Measurements from ENCODE around the gene RING1. TPM values are rescaled to one million over a fixed set of nuclear protein-coding genes. Genes with fewer than 3 reads are reported as not detected.

The RING1 gene
- total RNA-seq = 21.0 and 31.4 TPM in 2 replicates

GRCh38 chr6:33208091-33208967 lies at the start of gene RING1:
TSS of gene RING1 (plus strand) at chr6:33208500. CDS start at chr6:33208823, 323 bp downstream.

GRCh38 chr6:33192105-33192646 lies 16.1 kb upstream of the RING1 start, which contains the start of gene COL11A2:
TSS of gene COL11A2 (minus strand) at chr6:33192467. CDS start at chr6:33192240, 227 bp downstream.

GRCh38 chr6:33200219-33201146 lies 7.8 kb upstream of the RING1 start, which contains the start of the genes RXRB and SLC39A7:
TSS of gene RXRB (minus strand) at chr6:33200665. CDS start at chr6:33200476, 189 bp downstream.
TSS of gene SLC39A7 (plus strand) at chr6:33200867. CDS start at chr6:33201246, 379 bp downstream.

DNA sequence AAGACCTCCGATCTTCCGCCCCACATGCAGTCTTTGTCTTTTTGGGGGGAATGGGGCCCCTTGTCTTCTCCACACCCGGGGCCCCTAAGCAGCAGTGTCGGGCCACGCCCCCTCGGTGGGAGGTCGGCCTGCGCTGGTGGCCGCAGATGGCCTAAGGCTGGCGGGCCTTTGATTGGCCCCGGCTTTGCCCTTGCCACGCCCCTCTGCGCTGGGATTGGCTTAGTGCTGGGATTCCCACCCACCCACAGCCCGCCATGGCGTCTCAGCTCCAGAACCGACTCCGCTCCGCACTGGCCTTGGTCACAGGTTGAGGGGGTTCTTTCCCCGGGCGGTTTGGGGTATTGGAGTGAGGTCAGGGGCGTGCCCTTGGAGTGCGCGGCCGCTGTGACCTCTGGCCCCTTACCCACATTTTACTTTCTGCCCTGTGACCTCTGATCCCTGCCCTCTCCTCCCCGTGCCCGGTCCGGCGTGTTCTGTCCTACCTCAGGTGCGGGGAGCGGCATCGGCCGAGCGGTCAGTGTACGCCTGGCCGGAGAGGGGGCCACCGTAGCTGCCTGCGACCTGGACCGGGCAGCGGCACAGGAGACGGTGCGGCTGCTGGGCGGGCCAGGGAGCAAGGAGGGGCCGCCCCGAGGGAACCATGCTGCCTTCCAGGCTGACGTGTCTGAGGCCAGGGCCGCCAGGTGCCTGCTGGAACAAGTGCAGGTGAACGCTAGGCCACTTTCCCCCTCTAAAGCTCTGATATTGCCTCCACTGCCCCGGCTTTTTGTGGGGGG lies 3.7 kb upstream of the RING1 start, which contains the start of gene HSD17B8:
HSD17B8 (plus strand) TSS at position 241 of the 776 bp plus-strand sequence; CDS start at position 255, 14 bp downstream.

Other genes starting within 250 kb of the RING1 start
- gene BRD2, start 239.9 kb upstream of the RING1 start, total RNA-seq = 46.0 and 74.8 TPM in 2 replicates
- 0.16 TPM in 1 of 2 replicates, not detected in the other for gene HLA-DOA, start 198.9 kb upstream of the RING1 start, total RNA-seq
- 10.8 and 12.3 TPM in 2 replicates for gene HLA-DPA1, start 134.9 kb upstream of the RING1 start, total RNA-seq
- 18.9 and 33.0 TPM in 2 replicates for gene HLA-DPB1, start 132.5 kb upstream of the RING1 start, total RNA-seq
- 0.16 and 0.38 TPM in 2 replicates for gene COL11A2, start 16.0 kb upstream of the RING1 start, total RNA-seq
- 15.4 and 26.1 TPM in 2 replicates for gene RXRB, start 7.8 kb upstream of the RING1 start, total RNA-seq
- 72.4 and 109 TPM in 2 replicates for gene SLC39A7, start 7.6 kb upstream of the RING1 start, total RNA-seq
- gene HSD17B8, start 3.8 kb upstream of the RING1 start, total RNA-seq = 8.1 and 11.0 TPM in 2 replicates
- 27.5 and 44.3 TPM in 2 replicates for gene VPS52, start 63.4 kb downstream of the RING1 start, total RNA-seq
- gene RPS18, start 63.6 kb downstream of the RING1 start, total RNA-seq = 3,373 and 4,771 TPM in 2 replicates
- gene B3GALT4, start 68.6 kb downstream of the RING1 start, total RNA-seq = 4.8 and 10.0 TPM in 2 replicates
- gene WDR46, start 80.7 kb downstream of the RING1 start, total RNA-seq = 59.7 and 74.5 TPM in 2 replicates
- 34.9 and 35.5 TPM in 2 replicates for gene PFDN6, start 81.1 kb downstream of the RING1 start, total RNA-seq
- gene RGL2, start 90.4 kb downstream of the RING1 start, total RNA-seq = 39.8 and 52.5 TPM in 2 replicates
- gene TAPBP, start 105.6 kb downstream of the RING1 start, total RNA-seq = 67.3 and 138 TPM in 2 replicates
- 13.4 and 21.8 TPM in 2 replicates for gene ZBTB22, start 109.2 kb downstream of the RING1 start, total RNA-seq
- gene DAXX, start 114.5 kb downstream of the RING1 start, total RNA-seq = 43.7 and 69.9 TPM in 2 replicates
- 14.0 and 25.6 TPM in 2 replicates for gene KIFC1, start 183.3 kb downstream of the RING1 start, total RNA-seq
- gene PHF1, start 202.5 kb downstream of the RING1 start, total RNA-seq = 9.4 and 16.7 TPM in 2 replicates
- 52.1 and 53.3 TPM in 2 replicates for gene CUTA, start 209.6 kb downstream of the RING1 start, total RNA-seq
- 1.5 and 2.6 TPM in 2 replicates for gene SYNGAP1, start 211.6 kb downstream of the RING1 start, total RNA-seq
- 5.7 and 8.3 TPM in 2 replicates for gene ZBTB9, start 246.1 kb downstream of the RING1 start, total RNA-seq

Measured in bladder microvascular endothelial cell (primary cell).